NCI-H1105 treated with DMSO at 0.1 percent for 48 hours (cell line): ENCODE results near the gene IFT57.

Experiments
- DNase-seq: peaks from one replicate; lab custom pipeline; 2025; lab: John Stamatoyannopoulos, UW

Gene IFT57

DNA sequence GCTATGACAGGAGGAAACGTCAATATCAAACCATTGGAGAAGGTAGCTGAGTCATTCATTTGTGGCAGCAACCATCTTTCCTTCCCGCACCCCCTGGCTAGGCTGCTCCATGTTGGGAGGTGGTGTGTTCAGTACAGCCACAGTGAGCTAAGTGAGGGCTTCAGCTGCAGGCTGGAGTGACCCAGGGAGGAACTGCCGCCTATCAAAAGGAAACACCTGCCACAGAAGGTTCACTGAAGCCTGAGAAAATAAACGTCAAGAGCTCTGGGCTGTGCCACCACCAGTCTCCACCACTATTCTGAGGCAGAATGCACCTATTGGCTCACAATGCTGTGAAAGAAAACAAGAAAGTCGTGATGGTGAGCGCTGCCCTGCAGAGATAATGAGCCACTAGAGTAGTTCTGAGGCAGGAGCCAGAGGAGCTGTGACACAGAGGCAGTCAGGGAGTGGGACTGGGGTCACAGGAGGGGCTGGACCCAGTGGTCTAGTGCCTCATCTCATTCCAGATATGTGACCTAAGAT is 96.6 kb downstream of the IFT57 start:
- peak; percentile 85 for DNase-seq

DNA sequence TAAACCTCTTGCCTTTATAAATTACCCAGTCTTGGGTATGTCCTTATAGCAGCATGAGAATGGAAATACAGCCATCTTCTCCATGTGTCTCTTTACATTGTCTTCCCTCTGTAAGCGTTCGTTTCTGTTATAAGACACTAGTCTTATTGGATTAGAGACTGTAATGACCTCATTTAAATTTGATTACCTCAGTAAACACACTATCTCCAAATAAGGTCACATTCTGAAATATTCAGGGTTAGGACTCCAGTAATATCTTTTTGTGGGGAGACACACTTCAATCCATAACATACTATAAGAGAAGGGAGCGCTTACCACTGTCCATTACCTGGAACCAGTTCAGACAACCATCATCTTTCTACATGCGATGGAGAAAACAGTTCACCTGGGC is 97.1 kb downstream of the IFT57 start:
- DNase-seq: no peak

DNA sequence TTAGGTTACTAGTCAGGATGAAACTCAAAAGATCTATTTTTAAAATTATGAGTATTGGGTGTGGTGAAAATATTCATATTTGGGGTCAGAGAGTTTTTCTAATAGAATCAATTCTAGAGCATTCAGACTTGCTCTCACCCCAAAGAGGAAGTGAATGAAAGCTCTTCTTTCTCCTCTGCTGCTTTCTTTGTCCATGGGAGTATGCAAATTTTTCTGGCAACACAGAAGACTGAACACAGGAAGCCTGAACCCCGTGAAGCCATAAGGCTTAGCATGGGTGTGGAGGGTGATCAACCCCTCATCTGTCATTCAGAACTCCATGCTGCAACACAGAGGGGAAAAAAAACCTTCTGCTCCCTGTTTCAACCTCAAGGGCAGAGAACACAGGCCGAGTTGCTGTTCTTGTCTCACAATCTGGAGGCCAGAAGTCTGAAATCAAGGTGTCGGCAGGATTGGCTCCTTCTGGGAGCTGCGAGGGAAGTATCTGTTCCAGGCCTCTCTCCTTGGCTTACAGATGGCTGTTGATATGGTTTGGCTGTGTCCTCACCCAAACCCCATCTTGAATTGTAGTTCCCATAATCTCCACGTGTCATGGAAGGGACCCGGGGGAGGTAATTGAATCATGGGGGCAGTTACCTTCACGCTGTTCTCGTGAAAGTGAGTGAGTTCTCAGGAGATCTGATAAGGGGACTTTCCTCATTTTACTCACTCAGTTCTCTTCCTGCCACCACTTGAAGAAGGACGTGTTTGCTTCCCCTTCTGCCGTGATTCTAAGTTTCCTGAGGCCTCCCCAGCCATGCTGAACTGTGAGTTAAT is 97.7 kb downstream of the IFT57 start:
- no peak for DNase-seq

DNA sequence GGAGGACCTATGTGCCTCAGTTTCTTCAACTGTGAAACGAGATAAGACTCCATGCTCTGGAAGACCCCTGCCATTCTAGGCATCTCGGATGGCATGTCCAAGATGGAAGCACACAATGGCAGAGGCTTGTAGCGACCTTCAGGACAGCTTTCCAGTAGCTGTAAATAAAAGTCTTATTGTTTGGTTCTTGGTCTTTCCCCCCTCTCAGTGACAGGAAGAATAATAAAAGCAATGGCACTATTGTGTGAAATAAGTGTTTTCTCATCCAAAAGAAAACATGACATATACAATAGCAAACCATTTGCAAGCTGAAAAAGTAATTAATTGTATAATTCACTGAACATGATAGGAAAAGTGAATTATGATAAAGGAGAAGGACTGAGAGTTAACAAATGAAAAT is 98.9 kb downstream of the IFT57 start:
- DNase-seq: no peak

DNA sequence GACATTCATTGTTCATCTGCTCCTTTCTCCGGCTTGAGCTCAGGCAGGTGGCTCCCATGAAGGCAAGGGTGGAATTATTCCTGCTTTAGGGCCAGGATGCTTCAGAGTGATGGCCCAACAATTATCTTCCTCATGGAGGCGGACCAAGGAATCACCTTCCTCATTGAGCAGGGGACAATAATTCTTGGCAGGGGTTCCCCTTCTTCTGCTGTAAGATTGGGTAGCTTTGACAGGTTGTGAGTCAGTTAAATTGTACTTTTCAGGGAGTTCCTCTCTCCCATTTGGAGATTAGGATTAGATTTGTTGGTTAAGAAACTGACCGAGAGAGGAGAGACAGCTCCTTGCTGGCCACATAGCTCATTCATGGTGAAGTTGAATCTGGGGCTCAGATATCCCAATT is 99.9 kb downstream of the IFT57 start:
- peak; percentile 87 for DNase-seq

DNA sequence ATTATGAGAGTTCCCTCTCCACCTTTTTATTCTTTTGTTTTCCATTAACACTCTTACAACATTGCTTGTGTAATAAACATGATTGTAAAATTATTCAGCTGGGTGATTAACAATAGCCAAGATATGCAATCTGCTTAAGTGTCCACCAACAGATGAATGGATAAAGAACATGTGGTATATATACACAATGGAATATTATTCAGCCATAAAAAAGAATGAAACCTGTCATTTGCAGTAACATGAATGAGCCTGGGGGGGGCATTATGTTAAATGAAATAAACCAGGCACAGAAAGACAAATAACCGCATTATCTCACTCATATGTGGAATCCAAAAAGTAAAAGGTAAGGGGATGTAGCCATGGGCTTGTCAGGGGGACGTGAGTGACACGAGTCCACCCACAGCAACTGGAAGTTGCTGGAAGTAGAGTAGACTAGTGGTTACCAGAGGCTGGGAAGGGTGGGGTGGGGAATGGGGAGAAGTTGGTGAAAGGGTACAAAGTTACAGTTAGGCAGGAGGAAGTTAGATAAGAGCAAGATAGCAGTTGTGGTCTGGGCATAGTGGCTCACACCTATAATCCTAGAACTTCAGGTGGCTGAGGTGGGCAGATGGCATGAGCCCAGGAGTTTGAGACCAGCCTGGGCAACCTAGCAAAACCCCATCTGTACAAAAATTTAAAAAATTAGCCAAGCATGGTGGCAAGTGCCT is 102.7 kb downstream of the IFT57 start:
- no peak for DNase-seq

DNA sequence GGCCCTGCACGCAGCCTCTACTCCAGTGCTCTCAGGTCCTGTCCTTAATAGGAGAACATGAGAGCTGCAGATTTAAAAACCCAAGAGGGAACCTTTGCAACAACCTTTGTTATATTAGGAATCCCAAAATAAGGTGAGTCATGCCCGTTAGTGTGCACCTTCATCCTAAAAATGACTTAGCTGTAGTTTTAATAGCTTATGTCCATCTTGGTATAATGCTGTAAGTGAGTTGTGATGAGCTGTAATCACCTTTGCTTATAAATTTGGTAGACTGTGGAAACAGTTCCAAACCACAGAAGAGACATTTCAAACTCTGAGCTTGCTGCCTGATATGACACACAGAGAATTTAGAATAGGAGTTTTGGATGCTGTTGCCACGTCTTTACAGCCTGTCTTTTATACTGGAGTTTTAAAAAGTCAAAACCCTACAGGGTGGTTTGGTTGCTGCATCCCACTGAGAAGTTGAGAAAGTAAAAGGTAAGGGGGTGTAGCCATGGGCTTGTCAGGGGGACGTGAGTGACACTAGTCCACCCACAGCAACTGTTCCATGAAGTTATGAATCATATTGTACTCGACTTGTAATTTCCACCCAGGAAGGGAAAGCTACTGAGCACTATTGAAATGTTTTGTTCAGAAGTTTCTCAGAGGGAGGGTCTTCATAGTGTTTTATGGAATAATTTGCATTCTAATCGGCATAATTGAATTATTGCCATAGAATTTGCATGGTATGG is 104.0 kb downstream of the IFT57 start:
- DNase-seq: no peak

DNA sequence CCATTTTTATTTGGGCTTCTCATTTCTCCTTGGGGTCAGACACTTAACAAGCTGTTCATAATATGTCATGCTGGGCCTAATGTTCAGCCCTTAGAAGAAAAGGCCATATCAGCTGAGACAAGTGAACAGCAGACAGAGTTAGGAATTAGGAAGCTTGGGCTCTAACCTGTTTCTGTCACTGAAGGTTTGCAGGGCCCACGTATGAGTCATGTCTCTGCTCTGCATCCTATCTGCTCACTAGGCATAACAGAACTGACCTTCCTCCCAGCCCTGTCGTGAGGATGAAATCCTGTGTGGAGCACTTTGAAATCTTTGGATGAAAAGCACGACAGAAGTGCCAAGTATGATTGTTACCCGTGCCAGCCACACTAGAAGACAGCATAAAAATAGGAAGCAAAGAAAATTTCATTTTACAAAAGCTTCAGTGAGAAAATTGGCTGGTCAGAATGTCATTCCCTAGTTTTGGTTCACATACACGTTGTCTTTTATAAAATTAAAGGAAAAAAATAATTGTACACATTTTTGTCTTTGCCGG is 104.9 kb downstream of the IFT57 start:
- no peak for DNase-seq

DNA sequence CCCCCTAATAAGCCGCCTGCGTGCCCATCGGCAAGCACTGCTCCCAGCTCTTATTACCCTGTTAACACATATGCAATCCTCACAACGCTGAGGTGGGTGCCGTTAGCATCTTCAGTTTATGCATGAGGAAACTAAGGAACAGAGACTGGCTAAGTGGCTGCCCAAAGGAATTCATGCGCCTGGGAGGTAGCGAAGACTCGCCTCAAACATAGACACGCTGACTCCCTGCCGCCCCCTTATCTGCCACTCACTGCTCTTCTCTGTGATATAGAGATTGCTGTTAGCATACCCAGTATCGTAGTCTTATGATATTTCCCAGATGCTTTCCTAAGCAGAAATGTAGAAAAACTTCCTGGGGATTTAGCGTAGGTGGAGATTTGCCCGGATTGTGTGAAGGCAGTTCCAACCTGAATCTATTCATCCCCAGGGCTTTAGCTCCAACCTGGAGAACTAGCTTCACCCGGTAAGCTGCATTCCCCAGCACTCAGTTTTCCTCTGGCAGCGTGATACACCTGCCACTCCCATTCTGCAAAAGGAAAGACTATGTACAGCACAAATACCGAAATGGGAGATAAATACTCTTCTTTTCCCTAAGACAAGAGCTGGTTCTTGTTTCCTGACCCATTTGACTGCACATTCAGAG is 107.7 kb downstream of the IFT57 start:
- no peak for DNase-seq

DNA sequence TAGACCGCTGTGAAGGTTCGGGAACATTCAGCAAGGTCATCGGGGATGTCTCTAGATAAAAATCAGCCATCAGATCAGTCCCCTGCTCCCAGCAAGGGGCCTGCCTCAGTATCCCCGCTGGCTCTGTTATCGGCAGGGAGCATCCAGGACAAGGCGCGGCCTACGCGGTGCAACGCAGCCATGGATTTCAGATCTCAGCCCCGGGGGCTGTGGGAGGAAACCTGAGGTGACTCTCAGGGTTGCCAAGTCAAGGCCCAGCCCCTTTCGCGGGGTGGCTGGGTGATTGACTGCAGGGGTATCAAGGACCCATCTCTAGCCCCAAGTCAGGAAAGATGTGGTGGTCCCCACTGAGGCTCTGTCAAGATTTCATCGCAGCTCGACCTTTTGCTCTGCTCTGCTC is 108.2 kb downstream of the IFT57 start:
- no peak for DNase-seq

DNA sequence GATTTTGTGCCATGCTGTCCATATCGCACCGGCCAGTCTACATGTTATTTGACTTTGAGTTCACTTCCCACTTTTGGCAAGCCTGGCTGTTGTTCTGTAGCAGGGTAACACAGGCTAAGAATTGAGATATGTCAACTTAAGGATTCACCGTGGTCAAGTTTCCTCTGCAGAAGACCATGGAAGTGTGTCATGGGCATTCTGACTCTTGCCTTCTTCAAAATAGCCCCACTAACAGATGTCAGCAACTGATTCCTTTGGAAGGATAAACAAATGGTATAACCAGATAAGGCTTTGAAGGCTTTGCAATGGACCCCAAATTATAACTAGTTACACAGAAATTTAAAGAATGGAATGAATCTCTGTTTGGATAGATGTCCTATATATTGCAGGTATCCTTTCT is 111.3 kb downstream of the IFT57 start:
- DNase-seq: no peak
